OCI-LY1 (cell line): ENCODE measurements around the gene DDX4.

Experiments
- H2AFZ ChIP-seq: fragments of 200-600 bp; sonication (generic), shearing (Covaris generic); 2 replicates; pipeline ENCODE4 v1.6.0; 2014; ENCODE audit warnings: antibody characterized with exemption, mild to moderate bottlenecking, low read length
- H3F3A ChIP-seq: fragments of 200-600 bp; sonication (generic), shearing (Covaris generic); 2 replicates; pipeline ENCODE4 v1.6.0; 2014; ENCODE audit warnings: mild to moderate bottlenecking, antibody characterized with exemption, low read length, moderate library complexity; ENCODE audit not compliant: insufficient read depth
- H3K27ac ChIP-seq: fragments of 200-600 bp; sonication (generic); 2 replicates; pipeline ENCODE4 v1.5.1; 2014; ENCODE audit warnings: low read length, mixed run types, mild to moderate bottlenecking, low read depth; ENCODE audit not compliant: poor library complexity, severe bottlenecking
- H3K27me3 ChIP-seq: fragments of 200-600 bp; sonication (generic); 2 replicates; pipeline ENCODE4 v1.6.0; 2014; ENCODE audit warnings: antibody characterized with exemption, mild to moderate bottlenecking, low read length, moderate library complexity; ENCODE audit not compliant: insufficient read depth
- H3K36me3 ChIP-seq: fragments of 200-600 bp; sonication (generic); 2 replicates; pipeline ENCODE4 v1.6.1; 2014; ENCODE audit warnings: mild to moderate bottlenecking, antibody characterized with exemption, low read length, moderate library complexity, mixed read lengths; ENCODE audit not compliant: insufficient read depth
- H3K4me1 ChIP-seq: fragments of 200-600 bp; sonication (generic); 2 replicates; pipeline ENCODE4 v1.5.1; 2014; ENCODE audit warnings: mild to moderate bottlenecking, low read length, moderate library complexity; ENCODE audit not compliant: insufficient read depth, severe bottlenecking
- H3K4me2 ChIP-seq: fragments of 200-600 bp; sonication (generic), shearing (Covaris generic); 2 replicates; pipeline ENCODE4 v1.6.1; 2014; ENCODE audit warnings: low read length
- H3K4me3 ChIP-seq: fragments of 200-600 bp; sonication (generic); 2 replicates; pipeline ENCODE4 v1.5.1; 2014; ENCODE audit warnings: low read length, low read depth, mild to moderate bottlenecking, mixed read lengths; ENCODE audit not compliant: poor library complexity, severe bottlenecking
- H3K79me2 ChIP-seq: fragments of 200-600 bp; shearing (Covaris generic); 2 replicates; pipeline ENCODE4 v1.6.1; 2016; ENCODE audit warnings: mixed run types, low read length, mixed read lengths; ENCODE audit not compliant: insufficient read depth
- H3K9ac ChIP-seq: fragments of 200-600 bp; sonication (generic), shearing (Covaris generic); 2 replicates; pipeline ENCODE4 v1.6.1; 2014; ENCODE audit warnings: mild to moderate bottlenecking, low read length, mixed read lengths
- H3K9me2 ChIP-seq: fragments of 200-600 bp; sonication (generic), shearing (Covaris generic); 2 replicates; pipeline ENCODE4 v1.6.1; 2014; ENCODE audit warnings: low read depth, mild to moderate bottlenecking, low read length, mixed read lengths
- H3K9me3 ChIP-seq: fragments of 200-600 bp; shearing (Covaris generic); 2 replicates; pipeline ENCODE4 v1.6.1; 2014; ENCODE audit warnings: low read length, mixed read lengths
- H4K20me1 ChIP-seq: fragments of 200-600 bp; sonication (generic), shearing (Covaris generic); 2 replicates; pipeline ENCODE4 v1.6.0; 2016; ENCODE audit warnings: mild to moderate bottlenecking, low read length; ENCODE audit not compliant: insufficient read depth
- EZH2 ChIP-seq: fragments of 200-600 bp; sonication (generic), shearing (Covaris generic); IDR thresholded peaks from 2 replicates; pipeline ENCODE4 v1.8.0; 2017; ENCODE audit warnings: borderline replicate concordance, mixed run types, mild to moderate bottlenecking, antibody characterized with exemption, low read length, moderate library complexity, mixed read lengths
- TF ChIP-seq, protein P1 (sequence below): fragments of 200-600 bp; sonication (generic), shearing (Covaris generic); IDR thresholded peaks from 2 replicates; pipeline ENCODE4 v1.5.1; 2017; ENCODE audit warnings: mild to moderate bottlenecking, antibody characterized with exemption, low read length, moderate library complexity, mixed read lengths

Gene DDX4

GRCh38 chr5:55816342-55816741, 78.5 kb downstream of the DDX4 start:
- Histone ChIP-seq H4K20me1 (no peaks in the 10 kb centered on the region), H3K79me2 (no peaks in the 10 kb centered on the region), H3K9ac (no peak overlapping the region), H3K9me2 (no peaks in the 10 kb centered on the region), H3K27me3 (no peaks in the 10 kb centered on the region), H3F3A (no peaks in the 10 kb centered on the region), H3K4me1 (no peaks in the 10 kb centered on the region), H3K4me3 (no peak overlapping the region), H3K9me3 (no peaks in the 10 kb centered on the region), H3K4me2 (no peak overlapping the region), H3K36me3 (no peaks in the 10 kb centered on the region), H3K27ac (no peak overlapping the region), H2AFZ (no peak overlapping the region)
- TF ChIP-seq, protein P1, sequence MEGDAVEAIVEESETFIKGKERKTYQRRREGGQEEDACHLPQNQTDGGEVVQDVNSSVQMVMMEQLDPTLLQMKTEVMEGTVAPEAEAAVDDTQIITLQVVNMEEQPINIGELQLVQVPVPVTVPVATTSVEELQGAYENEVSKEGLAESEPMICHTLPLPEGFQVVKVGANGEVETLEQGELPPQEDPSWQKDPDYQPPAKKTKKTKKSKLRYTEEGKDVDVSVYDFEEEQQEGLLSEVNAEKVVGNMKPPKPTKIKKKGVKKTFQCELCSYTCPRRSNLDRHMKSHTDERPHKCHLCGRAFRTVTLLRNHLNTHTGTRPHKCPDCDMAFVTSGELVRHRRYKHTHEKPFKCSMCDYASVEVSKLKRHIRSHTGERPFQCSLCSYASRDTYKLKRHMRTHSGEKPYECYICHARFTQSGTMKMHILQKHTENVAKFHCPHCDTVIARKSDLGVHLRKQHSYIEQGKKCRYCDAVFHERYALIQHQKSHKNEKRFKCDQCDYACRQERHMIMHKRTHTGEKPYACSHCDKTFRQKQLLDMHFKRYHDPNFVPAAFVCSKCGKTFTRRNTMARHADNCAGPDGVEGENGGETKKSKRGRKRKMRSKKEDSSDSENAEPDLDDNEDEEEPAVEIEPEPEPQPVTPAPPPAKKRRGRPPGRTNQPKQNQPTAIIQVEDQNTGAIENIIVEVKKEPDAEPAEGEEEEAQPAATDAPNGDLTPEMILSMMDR = no peak
- TF ChIP-seq EZH2 = no peak

- no peaks in the 10 kb centered on the region for H4K20me1 ChIP-seq
- H3K36me3 ChIP-seq = no peaks in the 10 kb centered on the region
- no peaks in the 10 kb centered on the region for H3K27me3 ChIP-seq
- no peak overlapping the region for H2AFZ ChIP-seq
- no peaks in the 10 kb centered on the region for H3K4me1 ChIP-seq
- no peak overlapping the region for H3K9ac ChIP-seq
- no peak overlapping the region for H3K4me3 ChIP-seq
- H3K9me3 ChIP-seq = no peaks in the 10 kb centered on the region
- no peak for TF ChIP-seq EZH2
- TF ChIP-seq, protein P1 = no peak
- no peaks in the 10 kb centered on the region for H3K9me2 ChIP-seq
- no peaks in the 10 kb centered on the region for H3K79me2 ChIP-seq
- H3F3A ChIP-seq = no peaks in the 10 kb centered on the region
- no peak overlapping the region for H3K27ac ChIP-seq
- H3K4me2 ChIP-seq = no peak overlapping the region
These were observed 79.2 kb downstream of the DDX4 start for GRCh38 chr5:55817030-55817429.

DNA sequence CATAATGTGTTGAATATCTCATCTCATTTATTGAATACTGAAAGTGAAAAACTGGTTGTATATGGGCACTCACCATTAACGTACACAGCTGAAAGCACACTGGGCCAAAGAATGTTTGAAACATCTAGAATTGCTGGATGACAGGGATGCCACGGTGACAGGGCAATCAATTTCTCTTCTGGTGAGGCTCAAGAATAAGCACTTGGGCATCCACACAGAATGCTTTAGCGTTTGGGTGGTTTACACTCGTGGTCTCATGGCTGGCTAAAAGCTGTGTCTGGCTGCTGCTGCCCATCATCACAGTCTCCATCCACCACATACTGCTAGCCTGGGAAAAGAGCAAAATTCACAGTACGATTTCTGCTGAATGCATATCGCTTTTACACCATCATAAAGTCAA, 82.6 kb downstream of the DDX4 start:
- no peak overlapping the region for H2AFZ ChIP-seq
- no peaks in the 10 kb centered on the region for H4K20me1 ChIP-seq
- no peaks in the 10 kb centered on the region for H3K4me1 ChIP-seq
- H3K4me2 ChIP-seq = no peak overlapping the region
- no peak overlapping the region for H3K9ac ChIP-seq
- no peak overlapping the region for H3K4me3 ChIP-seq
- H3K27me3 ChIP-seq = no peaks in the 10 kb centered on the region
- H3K36me3 ChIP-seq = no peaks in the 10 kb centered on the region
- H3K27ac ChIP-seq = no peak overlapping the region
- no peak for TF ChIP-seq EZH2
- TF ChIP-seq, protein P1 = no peak
- no peaks in the 10 kb centered on the region for H3K9me3 ChIP-seq
- H3F3A ChIP-seq = no peaks in the 10 kb centered on the region
- no peaks in the 10 kb centered on the region for H3K79me2 ChIP-seq
- no peaks in the 10 kb centered on the region for H3K9me2 ChIP-seq
